ENCODE results near the gene SLFNL1.

GRCh38 chr1:41015281-41015896, 6.1 kb downstream of the SLFNL1 start:
- TF ChIP-seq EZH2phosphoT487 (IDR thresholded peaks at IDR 0.05; ENCODE audit: insufficient read depth, low read depth), result no peak
- no peak for TF ChIP-seq EZH2 (IDR thresholded peaks at IDR 0.05; ENCODE audit: insufficient read depth, poor library complexity, severe bottlenecking)
